SKM-1 (cell line): ENCODE data around the gene THRAP3.

ENCODE experiments used
- DNase-seq: peaks from one replicate; lab custom pipeline; 2025; ENCODE audit not compliant: unreplicated experiment; lab: John Stamatoyannopoulos, UW

Gene THRAP3

GRCh38 chr1:36351227-36351977 is 127.2 kb downstream of the THRAP3 start:
- no peak for DNase-seq

DNA sequence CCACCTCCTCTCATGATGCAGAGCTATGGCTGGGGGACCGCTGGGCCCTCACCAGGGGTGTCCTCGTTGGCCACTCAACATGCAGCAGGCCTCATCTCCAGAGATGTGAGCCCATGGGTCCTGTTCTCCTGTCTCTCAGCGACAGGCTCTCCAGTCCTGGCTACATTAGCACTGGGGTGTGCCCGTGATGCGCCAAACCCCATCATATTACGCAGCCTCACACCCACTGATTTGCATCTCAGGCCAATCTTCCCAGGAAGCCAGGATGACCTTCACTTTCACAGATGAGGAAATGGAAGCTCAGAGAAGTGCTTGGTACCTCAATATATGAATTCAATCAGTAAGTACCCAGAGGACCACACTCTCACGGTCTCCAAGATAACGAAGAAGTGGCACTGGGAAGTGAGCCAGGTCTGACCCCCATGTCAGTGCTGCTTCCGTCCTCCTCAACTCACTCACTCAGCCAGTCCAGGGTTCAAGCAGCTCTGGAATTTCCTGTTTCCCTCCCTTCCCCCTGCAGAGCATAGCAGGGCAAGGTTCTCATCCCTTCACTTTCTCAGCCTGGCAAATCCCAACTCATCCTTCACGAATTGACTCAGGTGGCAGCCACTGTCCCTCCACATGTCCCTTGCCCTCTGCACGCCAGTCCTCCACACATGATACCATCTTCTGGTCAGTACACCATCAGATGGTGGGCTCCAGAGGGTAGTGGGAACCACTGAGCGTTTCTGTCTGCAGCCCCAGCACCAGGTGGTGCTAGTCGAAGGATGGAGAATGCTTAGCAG is 128.1 kb downstream of the THRAP3 start:
- no peak for DNase-seq

DNA sequence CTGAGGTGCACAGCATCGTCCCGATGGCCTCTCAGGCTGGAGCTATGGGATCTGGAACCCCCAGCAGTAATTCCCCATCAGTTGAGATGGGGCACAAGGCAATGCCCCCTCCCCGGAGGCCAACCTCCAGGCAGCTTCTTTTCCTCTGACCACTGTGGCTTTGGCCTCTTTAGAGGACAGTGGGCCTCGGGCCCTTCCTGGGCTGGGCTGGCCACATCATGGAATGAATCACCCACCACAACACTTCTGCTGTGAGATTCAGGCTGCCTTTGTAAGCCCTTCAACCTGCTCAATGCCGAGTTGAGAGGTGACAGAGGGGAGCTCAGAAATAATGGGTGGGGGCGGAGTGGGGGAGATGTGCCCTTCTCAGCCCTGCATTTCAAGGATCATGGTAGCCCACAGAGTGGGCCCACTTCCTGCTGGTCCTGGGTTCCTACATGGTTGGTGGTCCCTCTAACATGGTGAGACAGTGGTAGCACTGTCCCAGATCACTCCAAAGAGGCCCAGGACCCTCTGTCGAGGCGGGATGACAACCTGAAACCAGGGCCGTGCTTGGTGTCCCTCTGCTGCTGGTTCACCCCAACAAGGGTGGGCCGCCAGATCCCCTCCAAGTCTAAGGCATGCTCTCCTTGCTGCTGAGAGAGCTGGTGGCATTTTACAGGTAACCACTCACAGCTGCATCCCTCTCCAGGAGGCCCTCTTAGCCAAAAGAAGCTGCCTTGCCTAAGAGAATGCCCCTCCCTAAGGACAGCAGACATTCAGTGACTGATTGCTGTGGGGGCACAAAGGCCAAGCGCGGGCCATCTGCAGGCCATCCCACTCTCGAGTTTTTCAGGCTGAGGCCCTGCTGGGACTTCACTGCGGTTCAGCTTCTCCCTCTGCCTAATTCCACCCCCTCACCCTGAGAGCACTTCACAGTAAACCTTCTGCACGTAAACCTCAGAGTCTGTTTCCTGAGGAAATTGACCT is 129.0 kb downstream of the THRAP3 start:
- DNase-seq = no peak

- DNase-seq = no peak
Observed at GRCh38 chr1:36354486-36354885, 130.2 kb downstream of the THRAP3 start.
